IMR-90 (cell line): ENCODE measurements around the gene COLEC12. TPM values are rescaled to one million over a fixed set of nuclear protein-coding genes. Genes with fewer than 3 reads are reported as not detected.

ENCODE experiments used
- ATAC-seq: fragments of 200-7000 bp; cut with Tn5 transposase; 2 replicates; pipeline ENCODE4 v1.9.1; 2020; ENCODE audit warnings: low read depth, mild to moderate bottlenecking, moderate library complexity
- BruUV-seq: library from RNA; stranded (reverse); fragments of 400-500 nt; replicated peaks from 2 replicates; lab custom pipeline; 2021; lab: Mats Ljungman, UMichigan
- CTCF ChIA-PET: fragments of 300-600 bp; formaldehyde crosslinking; extraction: SDS; loops from one replicate; lab custom pipeline; 2021; ENCODE audit warnings: antibody characterized with exemption; lab: Yijun Ruan, JAX
- POLR2A ChIA-PET: fragments of 300-600 bp; sonication (Branson Sonifier 250); formaldehyde crosslinking; loops from one replicate; lab custom pipeline; 2022; ENCODE audit warnings: antibody characterized with exemption; ENCODE audit not compliant: unreplicated experiment; lab: Charles Lee
- DNase-seq: peaks from one replicate; pipeline ENCODE4 v3.0.0; 2013
- H2AFZ ChIP-seq: replicated peaks from 2 replicates; pipeline ENCODE3; 2013; ENCODE audit warnings: low read length, mild to moderate bottlenecking; ENCODE audit not compliant: poor library complexity
- H2AK5ac ChIP-seq: 2 replicates; pipeline ENCODE4 v1.6.1; 2013; ENCODE audit warnings: low read depth, low read length, inconsistent platforms
- H2AK9ac ChIP-seq: replicated peaks from 2 replicates; pipeline ENCODE3; 2013; ENCODE audit warnings: mild to moderate bottlenecking, low read depth, low read length, moderate library complexity; ENCODE audit not compliant: poor library complexity
- H2BK120ac ChIP-seq: 2 replicates; pipeline ENCODE4 v1.6.1; 2013; ENCODE audit warnings: low read depth, low read length, inconsistent platforms
- H2BK15ac ChIP-seq: 3 replicates; pipeline ENCODE4 v1.6.1; 2013; ENCODE audit warnings: low read depth, low read length, inconsistent platforms
- H2BK20ac ChIP-seq: 2 replicates; pipeline ENCODE4 v1.6.1; 2013; ENCODE audit warnings: low read depth, mild to moderate bottlenecking, inconsistent platforms, low read length, moderate library complexity
- H2BK5ac ChIP-seq: 2 replicates; pipeline ENCODE4 v1.6.1; 2013; ENCODE audit warnings: mild to moderate bottlenecking, low read depth, low read length, inconsistent platforms; ENCODE audit not compliant: poor library complexity, severe bottlenecking
- H3K14ac ChIP-seq: replicated peaks from 2 replicates; pipeline ENCODE4 v1.6.1; 2013; ENCODE audit warnings: low read depth, low read length, inconsistent platforms
- H3K18ac ChIP-seq: 2 replicates; pipeline ENCODE4 v1.6.1; 2013; ENCODE audit warnings: low read depth, low read length, control low read depth
- H3K23ac ChIP-seq: 2 replicates; pipeline ENCODE4 v1.6.1; 2013; ENCODE audit warnings: low read depth, low read length, inconsistent platforms
- H3K27ac ChIP-seq: 2 replicates; pipeline ENCODE4 v1.5.1; 2013; ENCODE audit warnings: mild to moderate bottlenecking, control low read depth, low read length; ENCODE audit not compliant: insufficient read depth
- H3K27me3 ChIP-seq: 2 replicates; pipeline ENCODE4 v1.6.1; 2013; ENCODE audit warnings: low read length; ENCODE audit not compliant: control insufficient read depth, insufficient read depth
- H3K36me3 ChIP-seq: 2 replicates; pipeline ENCODE4 v1.6.1; 2013; ENCODE audit warnings: low read length, mixed read lengths; ENCODE audit not compliant: control insufficient read depth, insufficient read depth
- H3K4ac ChIP-seq: 2 replicates; pipeline ENCODE4 v1.6.1; 2013; ENCODE audit warnings: low read depth, low read length, inconsistent platforms
- H3K4me1 ChIP-seq: 2 replicates; pipeline ENCODE4 v1.6.1; 2013; ENCODE audit warnings: low read length, mixed read lengths; ENCODE audit not compliant: control insufficient read depth, insufficient read depth
- H3K4me2 ChIP-seq: 2 replicates; pipeline ENCODE4 v1.6.1; 2013; ENCODE audit warnings: low read depth, mild to moderate bottlenecking, control low read depth, low read length, moderate library complexity
- H3K4me3 ChIP-seq: 2 replicates; pipeline ENCODE4 v1.5.1; 2013; ENCODE audit warnings: low read depth, mild to moderate bottlenecking, control low read depth, low read length, moderate library complexity; ENCODE audit not compliant: insufficient read depth
- H3K56ac ChIP-seq: 2 replicates; pipeline ENCODE4 v1.6.1; 2013; ENCODE audit warnings: low read length, inconsistent platforms; ENCODE audit not compliant: insufficient read depth; ENCODE audit errors: extremely low read depth
- H3K79me1 ChIP-seq, 2 experiments: 2 replicates each; pipeline ENCODE4 v1.6.1; 2013; ENCODE audit warnings: low read length in 2 of 2, inconsistent platforms in 1 of 2, low read depth in 1 of 2
- H3K9ac ChIP-seq: 2 replicates; pipeline ENCODE4 v1.6.1; 2013; ENCODE audit warnings: low read depth, low read length, control low read depth
- H3K9me1 ChIP-seq: 2 replicates; pipeline ENCODE4 v1.6.1; 2013; ENCODE audit warnings: low read length, inconsistent platforms; ENCODE audit not compliant: insufficient read depth
- H3K9me3 ChIP-seq: 2 replicates; pipeline ENCODE4 v1.6.1; 2013; ENCODE audit warnings: low read length; ENCODE audit not compliant: control insufficient read depth, insufficient read depth
- H4K20me1 ChIP-seq: 2 replicates; pipeline ENCODE4 v1.6.1; 2013; ENCODE audit warnings: low read length, inconsistent platforms; ENCODE audit not compliant: insufficient read depth
- H4K5ac ChIP-seq: 2 replicates; pipeline ENCODE4 v1.6.1; 2013; ENCODE audit warnings: mild to moderate bottlenecking, low read depth, low read length, control low read depth
- H4K8ac ChIP-seq, 2 experiments: 2 replicates each; pipeline ENCODE4 v1.6.1; 2013; ENCODE audit warnings: low read depth in 2 of 2, low read length in 2 of 2, control low read depth in 1 of 2, inconsistent platforms in 1 of 2
- H4K91ac ChIP-seq: 2 replicates; pipeline ENCODE4 v1.6.1; 2013; ENCODE audit warnings: low read depth, low read length, inconsistent platforms; ENCODE audit not compliant: insufficient read depth
- BHLHE40 ChIP-seq: fragments of 150-350 bp; IDR thresholded peaks from 2 replicates; pipeline ENCODE4 v1.6.1; 2016; ENCODE audit warnings: mild to moderate bottlenecking, low read depth, low read length
- CEBPB ChIP-seq: IDR thresholded peaks from 2 replicates; pipeline ENCODE4 v1.6.1; 2012; ENCODE audit warnings: low read depth, low read length, improper control_type of control experiment
- CHD1 ChIP-seq: IDR thresholded peaks from 2 replicates; pipeline ENCODE4 v1.6.1; 2012; ENCODE audit warnings: low read depth, low read length, improper control_type of control experiment
- CTCF ChIP-seq: conservative IDR thresholded peaks from 2 replicates; pipeline ENCODE4 v1.5.1; 2012; ENCODE audit warnings: mild to moderate bottlenecking, low read depth, low read length, improper control_type of control experiment
- FOS ChIP-seq: fragments of 150-350 bp; IDR thresholded peaks from 2 replicates; pipeline ENCODE4 v1.6.1; 2016; ENCODE audit warnings: low read depth, low read length
- MAFK ChIP-seq: IDR thresholded peaks from 2 replicates; pipeline ENCODE4 v1.6.1; 2012; ENCODE audit warnings: low read depth, low read length, improper control_type of control experiment
- MAZ ChIP-seq: IDR thresholded peaks from 2 replicates; pipeline ENCODE4 v1.6.1; 2012; ENCODE audit warnings: low read depth, mild to moderate bottlenecking, low read length, improper control_type of control experiment, moderate library complexity, borderline replicate concordance
- NFE2L2 ChIP-seq: fragments of 150-350 bp; IDR thresholded peaks from 2 replicates; pipeline ENCODE4 v1.6.1; 2016; ENCODE audit warnings: low read depth, mild to moderate bottlenecking, low read length
- POLR2A ChIP-seq: IDR thresholded peaks from 2 replicates; pipeline ENCODE4 v1.6.1; 2012; ENCODE audit warnings: mild to moderate bottlenecking, low read depth, low read length
- RAD21 ChIP-seq: IDR thresholded peaks from 2 replicates; pipeline ENCODE4 v1.6.1; 2012; ENCODE audit warnings: low read length, improper control_type of control experiment
- RCOR1 ChIP-seq: IDR thresholded peaks from 2 replicates; pipeline ENCODE4 v1.6.1; 2012; ENCODE audit warnings: mild to moderate bottlenecking, low read length, improper control_type of control experiment; ENCODE audit not compliant: insufficient replicate concordance
- RFX5 ChIP-seq: IDR thresholded peaks from 2 replicates; pipeline ENCODE4 v1.8.0; 2012; ENCODE audit warnings: low read depth, mild to moderate bottlenecking, low read length, moderate library complexity
- USF2 ChIP-seq: fragments of 150-350 bp; IDR thresholded peaks from 2 replicates; pipeline ENCODE4 v1.6.1; 2017; ENCODE audit warnings: mild to moderate bottlenecking, antibody characterized with exemption, low read length, low read depth
- WGBS, 2 experiments: methylation state at CpG; one replicate each; pipeline versions ENCODE4 v1.1.5 to v1.1.7; 2013; ENCODE audit warnings: missing lambda C conversion rate in 2 of 2; ENCODE audit not compliant: insufficient read length in 1 of 2; ENCODE audit errors: extremely low coverage in 2 of 2; 5-methylcytosine and 5-hydroxymethylcytosine counted together
- dilution Hi-C: fragments of 300-500 bp; cut with HindIII; formaldehyde crosslinking; loops from one replicate; pipeline ENCODE4 v1.14.3; 2018; ENCODE audit warnings: low sequenced_read_pairs; ENCODE audit not compliant: unreplicated experiment
- in situ Hi-C: fragments of 300-500 bp; cut with MboI; formaldehyde crosslinking; loops from 3 replicates; pipeline ENCODE4 v1.14.3; 2019; ENCODE audit warnings: low sequenced_read_pairs, inconsistent platforms, mixed read lengths
- intact Hi-C: fragments of 100-400 bp; cut with micrococcal nuclease; formaldehyde crosslinking; loops from 2 replicates; pipeline ENCODE4 v1.10.0; 2022
- polyA plus RNA-seq, 3 experiments: library from polyadenylated mRNA; depleted of rRNA; stranded (reverse); fragments of >200 nt; gene quantifications; 2 replicates each; pipeline ENCODE4 v1.2.3, GENCODE V29; 2012; ENCODE audit warnings: low replicate concordance in 1 of 3
- total RNA-seq: library from RNA; depleted of rRNA; stranded (reverse); fragments of >200 nt; gene quantifications from 2 replicates; pipeline ENCODE4 v1.2.3, GENCODE V29; 2012

The COLEC12 gene
- total and polyA plus RNA-seq, 2 of the 4 experiments (the other 2 are of a cell fraction) = 1.0 to 2.3 TPM

- no peak for TF ChIP-seq CEBPB
These were observed 213.8 kb downstream of the COLEC12 start (continued) for GRCh38 chr18:286515-287310.

- in situ Hi-C loops = no loop called here
- no CpG with 5 or more reads among the region's 6 CpGs for WGBS, 2 experiments
- TF ChIP-seq FOS (no peak), MAZ (no peak), POLR2A (no peak), RCOR1 (no peak), CTCF (no peak), USF2 (no peak), MAFK (no peak), CHD1 (no peak), CEBPB (no peak), RAD21 (no peak), NFE2L2 (no peak), BHLHE40 (no peak), RFX5 (no peak)
These were observed 214.7 kb downstream of the COLEC12 start for GRCh38 chr18:285817-286216.

More at GRCh38 chr18:285817-286216, 214.7 kb downstream of the COLEC12 start:
- peaks cover 6% of the 10 kb centered on the region for H3K27me3 ChIP-seq
- no TSS peak for BruUV-seq
- H3K4me2 ChIP-seq = no peak overlapping the region
- intact Hi-C loops (loop anchor here (1.0 to 5.0 kb wide), 3 partner anchors 211 to 553 kb away; no protein-coding TSS in a partner anchor), dilution Hi-C loops (no loop called here)
- no peak overlapping the region for H3K9ac ChIP-seq
- ChIA-PET POLR2A (no interaction called here), CTCF (interaction anchor here (1.2 kb wide), 1 partner anchor 338 kb away, joined by 4 read pairs; no protein-coding TSS in a partner anchor)
- H2AK5ac ChIP-seq = no peak overlapping the region
- no peak overlapping the region for H3K4ac ChIP-seq
- no peak overlapping the region for H2BK20ac ChIP-seq
- no peak overlapping the region for H3K23ac ChIP-seq
- H2BK5ac ChIP-seq = no peak overlapping the region
- H2AFZ ChIP-seq = no peak overlapping the region
- H3K18ac ChIP-seq = no peak overlapping the region
- no peak overlapping the region for H4K8ac ChIP-seq
- H3K27ac ChIP-seq = no peak overlapping the region
- no peaks in the 10 kb centered on the region for H4K20me1 ChIP-seq
- no peak overlapping the region for H4K5ac ChIP-seq
- DNase-seq = no peak
- H3K4me1 ChIP-seq = no peaks in the 10 kb centered on the region
- ATAC-seq = no peak
- no peak overlapping the region for H3K56ac ChIP-seq
- no peak overlapping the region for H2AK9ac ChIP-seq
- H3K14ac ChIP-seq = no peak overlapping the region
- H2BK15ac ChIP-seq = no peak overlapping the region
- no peak overlapping the region for H2BK120ac ChIP-seq
- no peak overlapping the region for H4K91ac ChIP-seq
- no peaks in the 10 kb centered on the region for H3K79me1 ChIP-seq
- no peaks in the 10 kb centered on the region for H3K36me3 ChIP-seq
- H3K4me3 ChIP-seq = no peak overlapping the region
- H3K9me1 ChIP-seq = no peaks in the 10 kb centered on the region
- no peaks in the 10 kb centered on the region for H3K9me3 ChIP-seq
